Activated CD8-positive, alpha-beta memory T cell treated with anti-CD3 and anti-CD28 coated beads for 1 hour (primary cell): ENCODE data around the gene CEP63.
"Not testable (repeated sequence)": the region's sequence is repeated elsewhere in the genome, so short reads cannot be mapped to it uniquely, and the experiment has no call there.

ENCODE experiments used
- DNase-seq, 2 donors: peaks; one replicate each; pipeline ENCODE4 v3.0.0-alpha.2; 2020; ENCODE audit warnings: low read depth in 1 of 2; ENCODE audit errors: extremely low read depth in 1 of 2

The CEP63 gene

DNA sequence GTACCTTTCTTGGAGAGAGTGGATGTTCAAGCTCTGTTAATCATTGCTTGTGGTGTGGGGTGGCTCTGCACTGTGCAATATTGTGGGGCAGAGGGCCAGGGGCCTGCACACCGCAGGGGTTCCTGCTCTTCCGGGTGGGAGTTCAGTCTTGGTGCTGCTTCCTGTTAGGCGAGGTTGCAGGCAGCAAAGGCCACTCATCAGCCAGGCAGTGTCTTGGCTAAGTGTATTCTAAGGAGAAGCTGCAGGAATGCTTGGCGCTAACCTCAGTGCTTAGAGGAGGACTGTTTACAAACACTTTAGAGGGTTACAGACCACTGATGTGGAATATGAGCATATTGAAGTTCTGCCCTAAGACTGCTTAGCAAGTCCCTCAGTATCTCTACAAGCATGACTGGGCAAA lies 81.7 kb downstream of the CEP63 start:
- DNase-seq = no peak

DNA sequence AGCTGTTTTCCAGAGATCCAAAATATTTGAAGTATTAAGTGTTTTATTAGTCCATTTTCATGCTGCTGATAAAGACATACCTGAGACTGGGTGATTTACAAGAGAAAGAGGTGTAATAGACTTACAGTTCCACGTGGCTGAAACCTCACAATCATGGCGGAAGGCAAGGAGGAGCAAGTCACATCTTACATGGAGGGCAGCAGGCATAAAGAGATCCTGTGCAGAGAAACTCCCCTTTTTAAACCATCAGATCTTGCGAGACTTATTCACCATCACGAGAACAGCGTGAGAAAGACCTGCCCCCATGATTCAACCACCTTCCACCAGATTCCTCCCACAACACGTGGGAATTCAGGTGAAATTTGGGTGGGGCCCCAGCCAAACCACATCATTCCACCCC lies 82.9 kb downstream of the CEP63 start:
- DNase-seq = no peak

DNA sequence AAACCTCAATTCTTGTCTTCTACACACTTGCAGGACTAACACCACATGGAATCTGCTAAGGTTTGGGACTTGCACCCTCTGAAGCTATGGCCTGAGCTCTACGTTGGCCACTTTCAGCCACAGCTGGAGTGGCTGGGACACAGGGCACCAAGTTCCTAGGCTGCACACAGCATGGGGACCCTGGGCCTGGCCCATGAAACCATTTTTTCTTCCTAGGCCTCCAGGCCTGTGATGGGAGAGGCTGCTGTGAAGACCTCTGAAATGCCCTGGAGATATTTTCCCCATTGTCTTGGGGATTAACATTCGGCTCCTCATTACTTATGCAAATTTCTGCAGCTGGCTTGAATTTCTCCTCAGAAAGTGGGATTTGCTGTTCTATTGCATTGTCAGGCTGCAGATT lies 84.0 kb downstream of the CEP63 start:
- DNase-seq = not testable (repeated sequence)

DNA sequence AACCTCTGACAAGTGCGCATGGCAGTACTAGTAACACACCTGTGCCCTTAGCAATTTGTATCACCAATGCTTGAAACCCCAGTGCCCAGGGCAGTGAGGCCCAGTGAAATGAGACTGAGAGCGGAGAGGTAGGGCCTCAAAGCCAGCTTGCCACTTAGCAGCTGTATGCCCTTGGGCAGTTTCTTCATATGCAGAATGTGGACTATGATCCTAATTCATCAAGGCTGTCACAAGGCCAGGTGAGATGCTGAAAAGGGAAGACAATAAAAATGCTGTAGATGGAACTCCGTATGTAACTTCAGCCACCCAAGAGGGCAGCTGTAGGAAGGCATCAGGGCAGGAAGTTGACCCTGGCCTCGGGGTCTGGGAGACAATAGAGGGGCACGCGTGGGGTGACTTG lies 90.6 kb downstream of the CEP63 start:
- no peak for DNase-seq

DNA sequence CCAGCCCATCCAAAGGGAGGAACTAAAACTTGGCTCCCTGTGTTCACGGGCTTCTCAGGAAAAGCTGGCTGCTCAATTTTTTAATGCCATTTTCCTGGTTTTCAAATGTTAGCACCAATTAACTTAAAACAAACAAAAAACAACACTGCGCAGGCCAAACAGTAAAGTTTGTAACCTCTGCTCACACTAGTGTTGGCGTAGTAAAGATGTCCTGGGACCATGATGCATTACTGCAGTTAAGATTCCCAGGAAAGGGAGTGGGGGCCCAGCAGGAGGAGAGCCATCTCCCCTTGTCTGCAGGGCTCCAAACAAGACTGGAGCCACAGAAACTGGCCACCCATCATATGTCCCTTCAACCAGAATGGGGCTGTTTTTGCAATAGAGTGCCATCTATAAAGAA lies 91.0 kb downstream of the CEP63 start:
- DNase-seq = no peak

DNA sequence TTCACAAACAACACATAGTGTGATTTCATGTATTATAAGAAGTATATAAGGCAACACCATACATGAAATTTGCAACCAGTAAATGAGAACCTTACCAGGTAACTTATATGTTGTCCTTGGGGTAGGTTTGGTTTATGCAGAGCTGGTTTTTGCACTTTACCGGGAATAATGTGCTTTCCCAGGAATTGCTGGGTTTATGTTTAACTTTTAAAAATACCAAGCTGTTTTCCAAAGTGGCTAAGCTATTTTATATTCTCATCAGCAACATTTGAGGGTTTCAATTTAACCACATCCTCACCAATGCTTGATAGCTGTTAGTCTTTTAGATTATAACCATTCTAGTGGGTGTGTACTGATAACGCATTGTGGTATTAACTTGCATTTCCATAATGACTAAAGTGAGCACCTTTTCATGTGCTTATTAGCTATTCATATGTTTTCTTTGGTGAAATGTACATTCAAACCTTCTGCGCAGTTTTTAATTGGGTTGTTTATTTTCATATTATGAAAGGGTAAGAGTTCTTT lies 93.3 kb downstream of the CEP63 start:
- no peak for DNase-seq

DNA sequence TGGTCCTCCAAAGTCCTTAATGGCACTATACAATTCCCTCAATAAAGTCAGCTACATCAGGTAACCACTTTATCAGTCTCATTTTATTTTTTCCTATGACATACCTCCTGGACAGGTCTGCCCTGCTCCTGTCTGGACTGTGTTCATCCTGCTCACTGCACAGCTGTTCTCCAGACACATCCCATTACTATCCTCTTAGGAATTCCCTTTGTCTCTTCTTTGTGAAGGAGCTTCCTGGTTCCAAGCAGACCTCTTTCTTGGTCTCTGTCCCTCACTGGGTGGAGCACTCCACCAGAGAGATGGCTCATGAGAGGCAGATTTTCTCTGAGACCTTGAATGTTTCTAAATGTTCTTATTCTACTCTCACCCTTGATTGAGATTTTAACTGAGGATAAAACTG lies 104.9 kb downstream of the CEP63 start:
- no peak for DNase-seq

DNA sequence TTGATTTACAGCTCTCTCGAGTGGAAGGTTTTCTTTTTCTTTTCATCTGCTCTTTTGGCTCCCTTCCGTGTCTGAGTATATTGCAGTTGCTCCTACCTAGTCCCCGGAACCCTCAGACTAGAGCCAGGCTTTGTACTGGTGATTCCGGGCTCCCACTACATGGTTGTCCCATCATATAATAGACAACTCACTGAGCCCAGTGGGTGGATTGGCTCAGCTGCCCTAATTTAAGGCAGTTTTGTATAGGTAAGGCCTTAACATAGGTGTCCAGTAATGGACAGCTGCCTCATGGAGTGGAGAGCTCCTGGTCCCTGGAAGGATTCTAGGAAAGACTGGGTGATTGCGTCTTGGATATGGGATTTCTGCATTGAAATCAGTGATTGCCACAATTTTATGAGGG lies 106.9 kb downstream of the CEP63 start:
- DNase-seq = no peak

DNA sequence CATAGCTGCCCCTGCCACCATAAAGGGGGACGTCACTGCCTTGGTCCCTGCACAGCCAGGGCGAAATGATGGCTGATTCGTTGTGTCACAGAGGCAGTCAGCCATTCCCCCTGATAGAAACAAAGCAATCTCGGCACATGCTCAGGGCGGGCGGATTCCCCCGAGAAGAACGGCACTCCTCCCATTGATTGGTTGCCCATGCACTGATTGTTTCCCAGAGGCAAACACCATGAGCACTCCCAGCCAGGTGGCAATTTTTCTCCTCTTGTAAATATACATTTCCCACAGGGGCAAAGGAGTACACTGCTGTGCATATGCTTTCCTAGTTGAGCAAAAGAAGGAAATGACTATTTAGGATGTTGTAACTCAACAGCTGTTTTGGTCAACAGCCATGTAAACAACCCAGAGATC lies 108.5 kb downstream of the CEP63 start:
- no peak for DNase-seq

DNA sequence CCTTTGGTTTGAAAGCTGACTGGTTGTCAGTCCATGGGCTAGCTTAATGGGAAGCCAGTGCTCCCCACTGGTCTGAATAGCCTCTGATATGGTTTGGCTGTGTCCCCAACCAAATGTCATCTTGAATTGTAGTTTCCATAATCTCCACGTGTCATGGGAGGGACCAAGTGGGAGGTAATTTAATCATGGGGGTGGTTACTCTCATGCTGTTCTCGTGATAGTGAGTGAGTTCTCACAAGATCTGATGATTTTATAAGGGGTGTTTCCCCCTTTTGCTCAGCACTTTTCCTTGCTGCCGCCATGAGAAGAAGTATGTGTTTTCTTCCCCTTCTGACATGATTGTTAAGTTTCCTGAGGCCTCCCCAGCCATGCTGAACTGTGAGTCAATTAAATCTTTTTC lies 109.1 kb downstream of the CEP63 start:
- DNase-seq = not testable (repeated sequence)

DNA sequence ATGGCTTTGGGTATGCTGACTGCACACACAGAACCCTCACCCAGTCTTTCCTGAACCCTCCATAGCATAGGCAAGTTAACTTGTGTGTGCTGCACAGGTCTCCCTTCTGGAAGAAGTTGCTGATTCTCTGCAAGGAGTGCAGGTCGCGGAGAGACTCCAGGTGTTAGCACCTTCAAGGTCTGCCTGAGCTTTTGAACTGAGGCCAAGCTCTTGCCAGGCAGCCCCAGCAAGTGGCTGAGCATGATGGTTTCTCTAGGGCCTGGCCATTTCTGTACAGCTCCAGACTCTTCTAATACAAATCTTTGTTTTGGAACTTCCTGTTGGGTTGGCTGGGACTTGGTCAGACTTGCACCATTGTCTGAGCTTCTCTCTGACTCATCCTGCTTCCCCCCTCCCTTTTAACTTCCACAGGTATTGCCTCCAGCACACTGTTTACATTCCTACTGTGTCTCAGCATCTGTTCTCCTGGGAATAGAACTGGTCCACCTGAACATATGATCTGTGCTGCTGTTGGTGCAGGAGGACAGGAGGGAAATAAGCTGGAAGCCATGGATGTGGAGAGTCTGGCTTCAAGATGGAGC lies 111.6 kb downstream of the CEP63 start:
- DNase-seq = no peak

DNA sequence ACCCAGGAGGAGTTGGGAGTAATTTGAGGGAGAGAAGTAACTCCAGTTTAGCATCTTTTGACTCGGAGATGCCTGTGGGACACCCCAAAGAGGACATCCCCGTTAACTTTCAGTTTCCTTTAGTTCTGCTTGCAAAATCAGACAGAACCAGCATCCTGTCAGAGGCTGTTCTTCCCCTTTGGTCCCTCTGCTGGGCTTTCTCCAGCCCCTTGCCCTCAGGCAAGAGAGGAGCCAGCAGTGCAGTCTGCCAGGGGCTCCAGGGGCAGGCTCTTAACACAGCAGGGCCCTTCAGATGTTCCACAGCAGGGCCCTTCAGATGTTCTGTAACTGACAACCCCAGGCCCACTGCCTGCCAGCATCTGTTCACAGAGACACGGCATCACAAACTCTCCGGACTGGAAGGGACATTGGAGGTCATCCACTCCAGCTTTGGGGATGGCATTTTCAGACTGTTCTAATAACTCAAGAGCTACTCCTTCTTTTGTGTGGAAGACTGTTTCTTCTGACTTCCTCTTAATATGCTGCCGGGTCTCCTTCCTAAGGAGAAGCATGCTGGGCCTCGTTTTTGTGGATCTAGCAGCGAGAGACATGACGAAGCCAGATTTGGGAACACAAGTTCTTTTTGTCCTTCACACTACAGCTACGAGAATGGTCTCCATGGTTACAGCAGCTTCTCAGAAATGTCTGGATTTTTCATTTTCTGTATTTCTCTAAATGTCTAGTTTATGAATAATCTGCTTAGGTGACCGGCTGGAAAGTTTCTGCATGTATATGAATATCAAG lies 113.1 kb downstream of the CEP63 start:
- no peak for DNase-seq

DNA sequence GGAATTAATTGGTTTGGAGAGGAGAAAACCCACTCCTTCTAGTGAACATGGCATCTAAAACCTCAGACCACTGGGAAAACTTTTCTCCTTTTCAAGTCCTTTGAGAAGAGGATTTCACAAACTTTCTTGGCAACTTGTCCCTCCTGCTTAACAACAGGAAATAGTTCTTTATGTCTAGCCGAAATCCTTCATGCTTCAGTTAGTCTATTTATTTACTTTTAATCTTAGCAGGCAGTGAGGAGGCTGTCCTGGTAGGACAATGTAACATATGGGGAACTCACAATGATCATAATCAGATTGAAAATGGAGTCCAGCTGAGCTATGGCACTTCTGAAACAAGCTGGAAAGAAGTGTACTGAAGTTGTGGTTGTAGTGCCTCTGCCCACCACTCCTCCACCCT lies 114.3 kb downstream of the CEP63 start:
- DNase-seq = no peak

DNA sequence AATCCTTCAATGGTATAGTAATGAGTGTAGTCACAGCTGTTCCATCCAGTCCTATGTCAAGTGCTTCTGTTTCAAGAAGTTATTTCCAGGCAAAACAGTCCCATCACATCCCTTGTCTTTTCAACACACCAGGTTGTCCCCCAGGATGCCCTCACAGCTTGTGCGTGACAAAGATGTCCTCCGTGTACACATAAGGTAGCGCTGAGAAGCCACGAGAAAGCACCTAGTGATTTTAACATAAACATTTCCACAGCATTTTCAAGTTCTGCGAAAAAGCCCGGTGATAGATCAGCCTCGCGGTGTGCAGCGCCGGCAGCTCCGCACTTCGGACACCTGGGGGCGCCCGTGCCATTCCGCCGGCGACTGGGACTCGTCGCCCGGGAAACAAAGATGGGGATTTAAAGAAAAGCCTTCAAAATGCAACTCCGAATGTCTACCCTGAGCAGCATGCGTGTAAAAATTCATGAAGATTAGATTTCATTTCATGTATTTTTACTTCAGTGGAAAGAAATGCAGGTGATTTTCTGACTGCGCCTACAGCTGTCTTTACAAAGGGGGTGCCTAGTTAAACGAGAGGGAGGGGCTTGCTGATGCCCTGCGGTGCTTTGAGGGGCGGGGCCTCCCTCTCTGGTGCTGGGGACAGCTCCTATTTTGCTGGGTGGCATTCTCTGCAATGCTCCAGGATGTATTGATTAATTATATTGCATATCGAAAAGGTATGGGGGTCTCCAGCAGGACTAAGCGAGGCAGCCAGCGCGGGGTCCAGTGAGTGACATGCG lies 115.0 kb downstream of the CEP63 start:
- DNase-seq = peak in 1 of 2 donors; percentile 37

DNA sequence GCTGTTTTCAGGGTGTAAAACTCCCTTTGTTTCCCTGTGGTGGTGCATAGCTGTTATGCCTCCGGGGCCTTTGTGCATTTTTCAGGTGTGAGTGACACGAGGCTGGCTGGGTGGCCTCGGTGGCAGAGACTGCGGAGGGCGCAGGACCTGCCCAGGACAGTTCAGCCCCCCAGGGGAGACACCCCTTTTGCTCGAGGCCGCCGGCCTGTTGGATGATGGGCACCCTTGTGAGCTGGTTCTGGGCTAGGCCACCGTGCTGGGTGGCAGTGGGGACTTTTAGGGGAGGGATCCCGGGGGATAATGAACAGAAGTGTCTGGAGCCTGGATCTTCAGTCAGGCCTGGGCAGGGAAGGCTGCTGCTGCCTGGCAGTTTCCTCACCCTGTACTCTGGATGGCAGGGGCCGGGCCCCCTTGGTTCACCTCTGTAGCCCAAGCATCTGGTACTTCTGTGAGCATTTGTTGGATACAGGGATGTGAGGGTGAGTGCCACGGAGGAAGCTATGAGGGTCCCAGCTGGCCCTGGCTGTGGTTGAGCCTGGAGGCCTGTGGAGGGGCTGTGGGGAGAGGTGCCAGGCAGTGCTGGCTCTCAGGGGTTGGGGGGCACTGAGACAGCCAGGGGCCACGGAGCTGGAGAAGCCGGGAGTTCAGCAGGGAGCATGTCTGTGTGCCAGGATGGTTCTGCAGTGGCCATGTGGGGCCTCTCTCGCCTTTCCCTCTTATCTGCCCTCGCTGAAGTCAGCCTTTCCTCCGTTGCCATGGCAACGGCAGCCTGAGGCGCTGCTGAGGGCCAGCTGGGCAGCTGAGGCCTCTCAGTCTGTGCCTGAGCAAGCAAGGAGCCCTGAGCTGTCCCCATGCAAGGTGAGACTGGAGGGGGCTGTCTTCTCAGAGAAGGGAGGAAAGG lies 115.9 kb downstream of the CEP63 start:
- no peak for DNase-seq

DNA sequence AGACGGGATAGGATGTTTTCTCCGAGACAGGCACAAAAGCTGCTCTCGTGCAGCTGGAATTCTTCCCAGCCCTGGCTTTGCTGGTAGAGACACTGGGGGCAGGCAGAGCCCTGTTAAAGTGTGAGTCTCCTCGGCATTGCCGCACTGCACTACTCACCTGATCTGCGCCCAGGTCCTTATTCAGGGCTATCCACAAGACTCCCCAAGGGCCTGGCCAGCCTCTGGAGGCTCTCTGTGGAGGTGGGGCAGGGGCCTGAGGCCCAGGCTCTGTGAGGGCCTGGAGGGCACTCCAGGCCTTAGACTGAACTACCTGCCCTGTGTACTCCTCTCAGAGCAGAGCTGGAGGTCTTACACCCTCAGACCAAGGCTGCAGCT lies 116.6 kb downstream of the CEP63 start:
- DNase-seq = no peak

DNA sequence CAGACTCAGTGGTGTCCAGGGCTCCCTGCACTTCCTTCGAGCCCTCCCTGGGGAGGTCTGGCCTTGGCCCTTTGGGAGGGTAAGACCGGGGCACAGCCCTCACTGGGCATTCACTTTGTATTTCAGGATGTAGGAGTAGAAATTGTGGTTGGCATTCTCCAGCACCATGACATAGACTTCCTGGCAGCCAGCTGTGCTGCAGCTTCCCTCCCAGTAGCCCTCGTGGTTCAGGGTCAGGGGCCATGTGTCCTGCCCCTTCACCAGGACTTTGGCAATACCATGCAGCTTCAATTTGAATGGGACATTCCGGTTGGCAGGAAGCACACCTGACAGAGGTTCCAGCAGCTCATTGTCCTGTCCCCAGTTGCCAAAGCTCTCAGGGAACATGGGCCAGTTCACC lies 117.6 kb downstream of the CEP63 start:
- no peak for DNase-seq

DNA sequence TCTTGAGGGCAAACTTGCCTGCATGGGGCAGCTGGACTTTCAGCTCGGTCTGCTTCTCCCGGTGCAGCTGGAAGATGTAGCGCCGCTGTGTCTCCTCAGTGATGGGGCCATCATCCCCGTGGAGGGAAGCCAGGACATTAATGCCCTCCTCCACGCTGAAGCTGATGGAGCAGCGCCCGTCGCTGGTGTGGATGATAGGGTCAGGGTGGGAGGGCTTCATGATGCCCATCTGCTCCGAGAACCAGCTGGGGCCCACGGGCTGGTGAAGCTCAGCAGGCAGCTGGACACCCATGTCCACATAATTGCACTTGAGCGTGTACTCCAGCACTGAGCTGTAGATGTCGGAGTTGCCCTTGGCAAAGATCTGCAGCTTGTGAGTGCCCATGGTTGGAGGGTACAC lies 118.1 kb downstream of the CEP63 start:
- no peak for DNase-seq

DNA sequence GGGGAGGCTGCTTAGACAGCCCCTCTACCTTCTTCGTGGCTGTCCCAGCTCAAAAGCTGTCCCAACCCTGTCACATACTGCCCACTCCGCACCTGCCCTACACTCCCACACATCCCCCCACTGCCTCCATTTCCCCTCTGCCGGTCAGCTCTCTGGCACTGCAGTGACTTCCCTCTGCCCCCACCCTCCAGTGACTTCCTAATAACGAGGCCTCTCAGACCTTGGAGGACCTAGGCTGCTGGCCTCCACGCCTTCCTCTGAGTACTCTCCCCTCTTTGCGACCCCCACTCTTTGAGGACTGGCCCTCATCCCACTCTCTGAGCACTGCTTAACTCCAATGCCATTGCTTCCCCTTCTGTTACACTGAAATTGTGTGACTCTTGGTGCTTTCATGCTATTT lies 119.7 kb downstream of the CEP63 start:
- no peak for DNase-seq

DNA sequence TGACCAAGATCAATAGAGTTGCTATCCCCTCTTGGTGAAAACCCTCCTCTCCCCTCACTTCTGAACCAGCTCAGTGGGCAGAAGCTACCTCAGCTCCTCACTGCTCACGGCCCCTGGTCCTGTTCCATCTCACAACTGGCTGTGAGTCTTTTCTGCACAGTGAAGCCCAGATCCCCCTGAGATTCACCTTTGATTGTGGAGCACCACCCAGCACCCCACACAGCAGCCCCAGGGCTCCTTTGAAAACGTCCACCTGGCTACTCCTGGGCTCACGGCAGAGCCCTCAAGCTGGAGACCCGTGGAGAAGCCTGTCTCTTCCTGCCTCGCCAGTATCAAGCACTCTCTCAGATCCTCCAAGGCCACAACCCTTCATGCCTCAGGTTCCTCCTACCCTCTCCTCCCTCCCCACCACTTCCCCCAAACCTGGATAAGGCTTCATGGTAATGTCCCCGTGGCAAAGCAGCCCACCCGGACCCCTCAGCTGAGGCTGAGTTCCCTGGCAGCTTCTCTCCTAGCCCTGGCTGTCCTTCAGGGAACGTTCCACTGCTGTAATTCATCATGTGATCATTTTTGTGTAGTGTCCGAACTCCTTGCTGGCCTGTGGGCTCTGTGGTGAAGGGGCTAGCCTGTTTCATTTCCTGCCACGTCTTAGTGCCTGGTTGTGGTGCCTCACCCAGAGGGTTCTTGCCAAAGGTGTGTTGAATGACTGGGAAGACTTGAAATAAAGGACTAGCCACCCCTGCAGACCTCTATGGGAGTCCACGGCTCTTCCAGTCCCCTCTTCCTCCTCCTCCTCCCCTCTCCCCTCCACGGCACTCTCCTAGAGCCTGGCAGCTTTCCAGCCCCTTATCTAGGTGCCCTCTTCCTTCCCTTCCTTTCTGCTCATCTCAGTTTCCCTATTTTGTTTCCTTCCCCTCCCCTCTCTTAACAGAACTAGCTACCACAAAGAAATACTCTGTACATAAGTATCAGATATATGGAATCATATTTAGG lies 120.5 kb downstream of the CEP63 start:
- DNase-seq = no peak
